Activated CD4-positive, CD25-positive, alpha-beta regulatory T cell treated with anti-CD3 and anti-CD28 coated beads, Interleukin-2, amount 50 U/mL, for 72 hours (primary cell): ENCODE measurements around the gene DEDD.

Experiments used
- DNase-seq: peaks from one replicate; pipeline ENCODE4 v3.0.0; 2021

The DEDD gene

DNA sequence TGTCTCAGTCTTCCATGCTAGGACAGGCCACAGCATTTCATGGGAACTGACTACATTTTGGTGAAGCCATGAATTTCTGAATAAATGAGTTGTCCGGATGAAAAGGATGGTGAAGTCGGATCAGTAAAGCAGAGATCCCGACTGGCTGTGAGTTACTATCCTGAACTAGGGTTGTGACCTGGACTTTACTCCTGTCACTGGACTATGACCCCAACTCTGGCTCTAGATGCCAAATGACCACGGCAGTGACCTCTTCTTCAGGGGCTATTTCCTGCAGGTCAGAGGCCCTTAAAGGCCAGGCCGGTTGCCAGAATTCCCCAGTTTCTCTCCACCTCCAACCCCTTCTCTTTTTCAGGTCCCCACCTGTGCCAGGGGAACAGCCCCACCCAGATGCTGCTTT lies 41.4 kb downstream of the DEDD start:
- no peak for DNase-seq

- no peak for DNase-seq
Measured at GRCh38 chr1:161090617-161091016, 41.9 kb downstream of the DEDD start.

DNA sequence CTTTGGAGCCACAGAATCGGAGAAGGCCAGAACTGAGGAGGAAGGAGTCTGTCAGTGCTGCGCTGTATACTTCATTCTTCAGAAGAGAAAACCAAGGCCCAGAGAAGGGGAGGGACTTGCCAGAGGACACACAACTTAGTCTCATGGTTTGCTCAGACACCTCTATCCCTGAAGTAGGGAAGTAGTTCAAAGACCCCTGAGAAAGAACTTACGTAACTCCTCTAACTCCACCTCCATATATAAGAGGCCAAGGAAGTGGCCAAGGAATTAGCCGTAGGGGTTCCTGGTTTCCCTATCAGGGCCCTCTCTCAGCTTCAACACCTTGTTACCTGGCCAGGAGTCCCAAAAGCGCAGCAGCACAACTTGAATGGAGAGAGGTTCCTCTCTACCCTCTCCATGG lies 42.5 kb downstream of the DEDD start:
- no peak for DNase-seq

DNA sequence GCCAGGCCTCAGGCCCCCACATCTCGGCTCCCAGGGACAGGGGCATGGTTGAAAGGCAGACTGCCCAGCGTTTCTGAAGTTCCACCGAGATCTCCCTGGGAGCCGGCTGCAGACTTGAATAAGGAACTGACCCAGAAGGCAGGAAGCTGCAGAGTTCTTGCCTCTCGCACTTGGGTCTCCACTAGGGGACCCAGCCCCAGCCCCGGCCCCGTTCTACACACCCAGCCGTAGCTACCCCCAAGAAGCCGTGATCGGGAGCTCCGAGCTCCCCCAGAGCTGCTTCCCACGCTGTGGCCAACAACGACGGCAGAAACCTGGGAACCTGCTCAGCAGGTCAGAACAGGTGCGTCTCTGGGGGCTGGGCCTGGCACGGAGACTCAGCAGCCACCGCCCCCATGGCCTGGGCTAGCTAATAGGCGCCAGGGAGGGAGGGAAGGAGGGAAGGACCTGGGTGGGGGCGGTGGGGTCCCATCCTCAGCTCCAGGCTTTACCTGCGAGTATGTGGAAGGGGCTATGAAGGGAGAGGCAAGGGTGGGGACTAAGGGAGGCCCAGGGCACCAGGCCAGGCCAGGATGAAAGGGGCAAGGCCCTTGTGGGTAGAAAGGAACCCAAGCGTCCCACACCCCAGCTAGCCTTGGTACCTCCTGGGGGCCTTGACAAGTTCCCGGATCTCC lies 43.1 kb downstream of the DEDD start, which contains the start of gene NECTIN4:
TSS of gene NECTIN4 (minus strand) at position 308 of the 674 bp plus-strand sequence. CDS start at position 46, 262 bp downstream.
- no peak for DNase-seq

DNA sequence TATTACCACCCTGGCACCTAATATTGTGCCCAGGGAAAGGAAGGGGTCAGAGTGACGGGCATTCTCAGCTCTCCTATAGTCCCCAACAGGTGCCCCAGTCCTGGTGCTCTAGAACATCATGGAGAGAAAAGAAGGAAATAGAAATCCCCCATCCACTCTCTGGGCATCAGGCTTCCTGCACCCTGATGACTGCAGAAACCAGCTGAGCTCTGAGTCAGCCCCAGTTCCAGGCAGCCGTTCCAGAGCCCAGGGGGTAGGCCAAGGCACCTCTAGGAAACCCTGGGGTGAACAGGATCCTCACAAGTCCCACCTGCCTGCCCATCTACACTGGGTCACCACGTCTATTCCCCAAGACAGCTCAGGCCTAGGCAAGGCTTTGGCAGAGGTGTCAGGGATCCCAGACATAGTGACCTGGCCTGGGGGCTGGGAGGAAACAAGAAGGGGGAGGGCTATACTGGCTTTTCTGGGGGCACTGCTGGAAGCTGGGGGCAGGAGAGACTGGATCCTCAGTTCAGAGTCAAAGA lies 43.8 kb downstream of the DEDD start:
- no peak for DNase-seq

DNA sequence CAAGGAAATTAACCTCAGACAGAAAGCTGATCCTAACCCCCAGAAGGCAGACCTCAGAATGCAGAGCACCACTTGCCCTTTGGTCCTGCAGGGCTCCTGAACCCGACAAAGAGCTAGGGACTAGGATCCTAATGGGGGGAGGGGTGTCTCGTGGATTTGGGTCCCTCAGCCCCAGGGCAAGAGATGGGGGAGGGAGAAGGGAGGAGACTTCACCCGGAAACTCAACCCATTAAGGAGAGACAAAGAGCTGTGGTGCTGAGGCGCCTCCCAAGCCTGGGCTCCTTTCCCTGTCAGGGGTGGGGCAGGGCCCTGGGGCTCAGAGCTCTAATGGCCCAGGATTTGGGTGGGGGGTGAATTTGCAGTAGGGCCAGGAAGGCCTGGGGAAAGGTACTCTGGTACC lies 46.0 kb downstream of the DEDD start:
- DNase-seq, result no peak

- no peak for DNase-seq
Measured at GRCh38 chr1:161085165-161085564, 47.3 kb downstream of the DEDD start.

GRCh38 chr1:161084597-161084988 lies 47.9 kb downstream of the DEDD start:
- DNase-seq, result no peak

GRCh38 chr1:161083748-161084596 lies 48.5 kb downstream of the DEDD start:
- DNase-seq, result no peak

DNA sequence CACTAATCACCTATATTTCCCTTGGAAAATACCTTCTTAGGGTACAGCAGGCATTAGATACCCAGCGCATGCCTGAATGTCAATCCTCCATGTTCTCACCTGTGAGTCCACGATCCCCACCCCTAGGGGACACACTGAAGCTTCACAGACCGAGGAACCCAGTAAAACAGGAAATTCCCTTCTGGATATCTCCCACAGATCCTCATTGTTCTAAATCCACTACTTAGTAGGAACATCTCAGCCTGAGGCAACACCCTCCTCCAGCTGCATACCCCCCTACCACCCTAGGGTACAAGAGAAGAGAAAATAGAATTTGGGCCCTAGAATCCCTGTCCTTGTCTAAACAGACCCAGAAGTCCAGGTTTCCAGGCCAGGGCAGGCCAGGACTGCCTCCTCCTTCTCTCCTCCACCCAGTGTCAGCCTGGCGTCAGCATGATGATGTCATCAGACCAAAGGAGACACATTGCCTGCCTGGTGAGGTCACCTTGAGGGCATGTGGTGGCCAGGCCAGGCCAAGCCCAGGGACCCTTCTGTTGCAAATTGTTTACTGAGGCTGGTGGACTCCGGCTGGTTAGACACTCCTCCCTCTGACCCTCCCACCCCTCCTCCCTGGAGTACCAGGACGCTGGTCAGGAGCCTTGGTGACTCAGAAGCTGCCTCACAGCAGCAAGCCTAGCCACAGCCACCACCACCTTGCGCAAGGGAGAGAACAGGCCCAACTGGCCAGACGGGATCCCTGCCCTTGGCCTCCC lies 49.3 kb downstream of the DEDD start:
- DNase-seq, result no peak

- no peak for DNase-seq
Measured at GRCh38 chr1:161082483-161082882, 50.0 kb downstream of the DEDD start.

DNA sequence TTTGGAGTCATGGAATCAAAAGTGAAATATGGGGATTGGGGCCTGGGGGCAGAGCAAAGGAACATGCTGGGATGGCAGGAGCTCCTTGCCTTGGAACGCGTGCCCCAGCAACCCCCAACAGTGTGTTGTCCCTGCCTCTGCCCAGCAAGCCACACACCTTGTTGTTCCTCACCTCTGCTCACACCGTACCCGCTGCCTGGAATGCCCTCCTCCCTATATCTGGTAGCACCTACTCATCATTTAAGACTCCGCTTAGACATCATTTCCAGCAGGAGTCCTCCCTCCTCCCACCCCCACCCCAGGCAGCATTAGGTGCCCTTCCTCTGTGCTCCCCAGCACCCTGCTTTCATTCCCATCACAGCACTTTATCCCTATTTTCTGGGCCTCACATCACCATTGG lies 50.9 kb downstream of the DEDD start:
- no peak for DNase-seq

DNA sequence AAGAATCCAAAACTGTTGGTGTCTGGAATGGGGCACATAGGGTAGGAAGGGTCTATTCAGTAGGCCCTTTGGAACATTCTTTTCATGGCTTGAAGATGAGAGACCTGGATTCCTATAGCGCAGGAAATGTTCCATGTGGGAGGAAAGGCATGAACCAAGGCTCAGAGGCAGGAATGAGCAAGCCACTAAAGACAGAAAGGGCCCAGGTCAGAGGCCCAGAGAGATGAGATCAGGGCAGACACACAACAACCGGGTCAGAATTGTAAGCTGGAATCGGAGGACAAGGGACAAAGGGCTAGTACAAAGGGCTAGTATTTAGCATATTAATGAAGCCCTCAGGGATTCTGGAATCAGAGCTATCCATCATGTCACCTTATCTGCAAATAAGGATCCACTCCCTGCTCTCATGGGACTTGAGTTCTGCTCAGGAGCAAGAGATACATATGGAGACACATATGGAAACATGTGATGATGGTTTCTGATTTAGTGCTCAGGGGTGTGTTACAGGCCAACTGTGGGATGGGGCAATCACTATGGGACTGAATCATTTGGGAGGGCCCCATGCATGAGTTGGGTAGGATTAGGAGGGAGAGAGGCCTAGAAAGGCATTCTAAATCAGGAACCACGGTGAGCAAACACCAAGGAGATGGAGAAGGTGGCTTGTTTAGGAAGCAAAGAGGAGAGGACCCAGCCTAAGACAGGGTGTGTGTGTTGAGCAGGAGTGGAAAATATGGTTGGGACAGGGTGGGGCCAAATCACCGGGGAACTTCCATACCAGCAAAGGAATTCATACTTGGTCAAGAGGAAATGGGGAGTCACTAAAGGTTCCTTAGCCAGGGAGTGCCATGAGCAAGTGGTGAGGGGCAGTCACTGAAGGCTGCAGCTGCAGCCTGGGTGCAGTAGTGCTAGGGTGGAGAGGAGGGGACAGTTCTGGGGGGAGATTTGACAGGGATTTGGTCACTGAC lies 51.7 kb downstream of the DEDD start:
- no peak for DNase-seq

DNA sequence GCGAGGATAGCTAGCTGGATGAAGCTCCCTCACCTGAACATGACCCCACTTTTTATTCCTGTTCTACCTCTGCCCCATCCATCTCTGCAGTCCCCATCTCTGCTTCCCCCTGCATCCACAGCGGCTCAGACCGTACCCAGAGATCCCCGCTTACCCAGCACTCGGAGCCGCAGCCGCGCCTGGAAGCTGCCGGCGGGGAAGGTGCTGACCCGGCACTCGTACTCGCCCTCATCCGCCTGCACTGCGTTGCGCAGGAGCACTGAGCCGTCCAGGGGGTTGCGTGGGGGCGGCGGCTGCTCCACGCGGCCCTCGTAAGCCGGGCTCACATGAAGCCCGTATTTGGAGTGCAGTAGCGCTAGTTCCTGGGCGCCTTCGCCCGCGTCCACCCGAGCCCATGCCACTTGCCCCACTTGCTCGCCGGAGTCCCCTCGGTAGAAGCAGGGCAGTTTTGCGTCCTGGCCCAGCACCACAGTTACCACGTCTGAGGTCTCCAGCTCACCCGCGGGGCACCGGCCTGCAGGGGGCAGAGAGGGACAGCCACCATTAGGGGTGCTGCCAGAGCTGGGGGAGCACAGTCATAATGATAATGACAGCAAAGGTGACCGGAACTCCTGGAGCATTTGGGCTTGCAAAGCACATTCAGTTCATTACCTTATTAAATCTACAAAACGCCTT lies 52.9 kb downstream of the DEDD start:
- no peak for DNase-seq

DNA sequence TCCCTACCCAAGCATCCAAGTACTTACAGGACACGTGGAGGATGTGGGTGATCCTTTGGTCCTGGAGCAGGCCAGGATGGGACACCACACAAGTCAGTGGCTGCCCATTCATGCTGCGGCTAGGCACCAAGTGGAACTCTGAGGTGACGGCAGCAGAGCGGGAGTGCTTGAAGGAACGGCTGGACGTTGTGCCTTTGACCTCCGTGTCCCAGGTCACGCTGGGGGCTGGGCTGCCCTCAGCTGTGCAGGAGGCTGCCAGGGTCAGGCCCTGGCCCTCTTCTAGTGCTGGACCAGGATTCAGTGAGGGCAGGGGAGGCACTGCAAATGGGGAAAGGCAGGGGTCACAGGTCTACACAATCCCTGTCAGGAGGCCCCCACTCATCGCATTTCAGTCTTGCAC lies 55.0 kb downstream of the DEDD start:
- no peak for DNase-seq

DNA sequence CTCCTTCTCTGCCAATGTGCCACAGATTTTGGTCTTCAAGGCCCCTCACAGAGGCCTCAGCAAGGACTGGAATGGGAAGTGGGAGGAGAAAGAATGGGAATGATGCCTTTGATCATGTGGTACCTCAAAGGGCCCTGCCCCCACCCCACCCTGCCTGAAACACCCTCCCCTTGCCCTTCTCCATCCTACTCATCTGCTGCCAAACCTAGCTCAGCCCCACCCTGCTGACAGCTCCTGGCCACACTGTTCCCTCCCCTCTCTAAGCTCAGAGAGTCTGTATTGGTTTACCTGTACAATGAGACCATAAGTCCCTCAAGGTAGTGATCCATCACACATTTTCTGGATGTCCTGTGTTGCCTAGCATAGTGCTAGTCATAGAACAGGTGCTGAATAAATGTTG lies 56.1 kb downstream of the DEDD start:
- no peak for DNase-seq

DNA sequence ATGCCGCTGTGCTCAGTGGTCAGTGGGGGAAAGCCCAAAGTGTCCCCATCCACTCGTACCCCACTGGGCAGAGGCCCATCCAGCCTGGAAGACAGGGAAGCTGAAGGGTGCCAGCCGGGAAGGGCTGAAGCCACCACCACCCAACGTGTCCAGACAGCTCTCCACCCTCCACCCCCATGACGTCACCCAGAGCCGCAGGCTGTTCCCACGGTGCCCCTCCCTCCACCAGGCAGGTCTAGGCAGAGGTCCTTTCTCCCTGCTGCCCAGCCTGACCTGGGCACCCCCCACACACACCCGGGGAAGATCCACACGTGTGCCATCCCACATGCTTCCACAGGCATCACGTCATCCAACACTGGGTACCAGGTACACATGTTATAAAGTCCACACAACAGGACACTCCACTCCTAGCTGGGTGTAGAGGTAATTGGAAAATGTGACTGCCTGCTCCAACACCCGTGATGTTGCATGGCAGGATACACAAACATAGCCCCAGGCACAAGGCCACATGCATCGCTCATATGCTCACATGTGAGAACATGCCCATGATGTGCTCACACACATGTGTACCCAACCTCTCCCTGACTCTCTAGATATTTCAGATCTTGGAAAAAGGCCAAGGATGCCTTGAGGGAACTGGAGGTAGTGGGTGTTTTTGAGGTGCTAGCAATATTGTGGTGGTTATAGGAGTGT lies 57.6 kb downstream of the DEDD start:
- DNase-seq, result no peak

DNA sequence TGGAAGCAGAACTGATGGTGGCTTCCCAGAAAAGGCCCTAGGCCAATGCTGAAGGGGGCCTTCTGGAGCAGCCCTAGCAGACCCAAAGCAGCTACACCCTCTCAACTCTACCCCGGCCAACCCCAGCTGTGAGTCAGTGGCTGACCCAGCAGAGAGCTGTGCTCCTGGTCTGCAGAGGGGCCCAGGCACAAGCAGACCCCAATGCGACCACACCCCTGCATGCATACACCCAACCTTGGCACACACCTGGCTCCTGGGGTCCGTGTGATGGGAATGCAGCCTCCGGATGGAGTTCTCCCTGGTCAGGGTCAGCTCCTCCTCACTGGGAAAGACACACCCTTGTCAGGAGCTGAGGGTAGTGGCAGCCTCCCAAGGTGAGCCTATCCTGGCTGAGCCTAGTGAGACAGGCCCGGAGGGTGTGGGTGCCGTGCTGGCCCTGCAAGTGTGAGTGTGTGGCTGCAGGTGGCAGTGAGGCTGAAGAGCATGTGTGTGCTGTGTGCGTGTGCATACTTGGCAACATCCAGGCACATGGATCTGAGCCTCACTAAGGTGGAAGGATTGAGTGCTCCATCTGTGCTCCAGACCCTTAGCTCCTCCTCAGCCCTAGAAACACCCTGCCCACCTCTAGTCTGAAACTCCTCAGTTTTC lies 58.9 kb downstream of the DEDD start:
- no peak for DNase-seq

DNA sequence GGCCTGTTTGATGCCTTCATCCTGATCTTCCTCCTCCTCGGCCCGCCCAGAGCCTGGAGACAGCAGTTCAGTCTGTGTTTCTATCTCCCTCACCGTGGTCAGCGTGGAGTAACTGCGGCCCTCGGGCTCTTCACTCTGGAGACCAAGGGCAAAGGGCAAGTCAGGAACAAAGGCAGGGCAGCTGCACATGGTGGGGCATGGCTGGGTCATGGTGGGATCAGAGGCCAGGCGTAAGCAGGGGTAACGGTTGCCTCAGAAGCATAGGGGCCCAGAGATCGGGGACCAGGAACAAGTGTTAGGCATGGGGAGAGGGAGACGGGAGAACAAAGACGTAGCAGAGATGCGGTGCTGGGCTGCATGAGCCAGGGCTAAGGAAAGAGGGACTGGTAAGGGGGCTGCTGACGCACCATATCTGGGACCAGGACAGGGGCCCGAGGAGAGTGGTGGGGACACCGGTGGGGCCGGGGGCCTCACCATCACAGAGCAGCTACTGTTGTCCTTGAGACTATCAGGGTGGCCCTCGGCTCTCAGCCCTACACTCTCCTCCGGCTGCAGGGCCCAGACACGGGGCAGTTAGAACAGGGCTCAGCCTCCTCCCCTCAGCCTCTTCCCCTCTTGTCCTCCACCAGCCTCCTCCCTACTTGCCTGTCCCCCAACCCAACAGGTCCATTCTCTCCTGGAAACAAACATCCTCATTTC lies 59.6 kb downstream of the DEDD start:
- no peak for DNase-seq

GRCh38 chr1:161071886-161072371 lies 60.5 kb downstream of the DEDD start:
- no peak for DNase-seq
